MM.1S (cell line): ENCODE data around the gene NOD1.

ENCODE experiments used
- DNase-seq: peaks from one replicate; pipeline ENCODE4 v3.0.0-alpha.2; 2015
- H2AFZ ChIP-seq: fragments of 300-600 bp; sonication (generic); 2 replicates; pipeline ENCODE4 v1.6.0; 2016; ENCODE audit warnings: antibody characterized with exemption, low read length
- H3F3A ChIP-seq: fragments of 300-600 bp; sonication (generic); 2 replicates; pipeline ENCODE4 v1.6.1; 2016; ENCODE audit warnings: mild to moderate bottlenecking, antibody characterized with exemption, low read length, moderate library complexity, mixed read lengths; ENCODE audit not compliant: insufficient read depth
- H3K27ac ChIP-seq: fragments of 300-600 bp; sonication (generic); 2 replicates; pipeline ENCODE4 v1.5.1; 2016; ENCODE audit warnings: mild to moderate bottlenecking, low read length
- H3K27me3 ChIP-seq: fragments of 300-600 bp; sonication (generic); replicated peaks from 2 replicates; pipeline ENCODE4 v1.6.0; 2016; ENCODE audit warnings: low read length; ENCODE audit not compliant: insufficient read depth
- H3K36me3 ChIP-seq: fragments of 300-600 bp; sonication (generic); replicated peaks from 2 replicates; pipeline ENCODE4 v1.6.1; 2016; ENCODE audit warnings: mild to moderate bottlenecking, low read length, mixed read lengths; ENCODE audit not compliant: insufficient read depth
- H3K4me1 ChIP-seq: fragments of 300-600 bp; sonication (generic); 2 replicates; pipeline ENCODE4 v1.6.1; 2016; ENCODE audit warnings: low read length, mixed read lengths
- H3K4me2 ChIP-seq: fragments of 300-600 bp; sonication (generic); 2 replicates; pipeline ENCODE4 v1.6.0; 2016; ENCODE audit warnings: low read depth, low read length
- H3K4me3 ChIP-seq: fragments of 300-600 bp; sonication (generic); 2 replicates; pipeline ENCODE4 v1.5.1; 2016; ENCODE audit warnings: low read length, mixed read lengths
- H3K79me2 ChIP-seq: fragments of 300-600 bp; sonication (generic); 2 replicates; pipeline ENCODE4 v1.6.1; 2016; ENCODE audit warnings: mixed run types, low read length, mixed read lengths
- H3K9ac ChIP-seq: fragments of 300-600 bp; sonication (generic); 2 replicates; pipeline ENCODE4 v1.6.1; 2016; ENCODE audit warnings: low read length, mixed read lengths
- H3K9me2 ChIP-seq: fragments of 300-600 bp; sonication (generic); replicated peaks from 2 replicates; pipeline ENCODE4 v1.6.1; 2016; ENCODE audit warnings: mild to moderate bottlenecking, low read length, mixed read lengths; ENCODE audit not compliant: insufficient read depth
- H3K9me3 ChIP-seq: fragments of 300-600 bp; sonication (generic); replicated peaks from 2 replicates; pipeline ENCODE4 v1.6.1; 2016; ENCODE audit warnings: mild to moderate bottlenecking, low read length, mixed read lengths; ENCODE audit not compliant: insufficient read depth
- H4K20me1 ChIP-seq: fragments of 300-600 bp; sonication (generic); 2 replicates; pipeline ENCODE4 v1.6.1; 2016; ENCODE audit warnings: mild to moderate bottlenecking, low read length, moderate library complexity, mixed read lengths; ENCODE audit not compliant: insufficient read depth
- CTCF ChIP-seq: fragments of 300-600 bp; sonication (generic); IDR thresholded peaks from 2 replicates; pipeline ENCODE4 v1.5.1; 2016; ENCODE audit warnings: antibody characterized with exemption, low read length, mixed read lengths
- EZH2 ChIP-seq: fragments of 300-600 bp; sonication (generic); optimal IDR thresholded peaks from 2 replicates; pipeline ENCODE3; 2017; ENCODE audit warnings: low read depth, mild to moderate bottlenecking, antibody characterized with exemption, low read length, mixed read lengths
- EZH2phosphoT487 ChIP-seq: fragments of 300-600 bp; sonication (generic); IDR thresholded peaks from 2 replicates; pipeline ENCODE4 v1.6.1; 2018; ENCODE audit warnings: antibody characterized with exemption, low read length

Gene NOD1

DNA sequence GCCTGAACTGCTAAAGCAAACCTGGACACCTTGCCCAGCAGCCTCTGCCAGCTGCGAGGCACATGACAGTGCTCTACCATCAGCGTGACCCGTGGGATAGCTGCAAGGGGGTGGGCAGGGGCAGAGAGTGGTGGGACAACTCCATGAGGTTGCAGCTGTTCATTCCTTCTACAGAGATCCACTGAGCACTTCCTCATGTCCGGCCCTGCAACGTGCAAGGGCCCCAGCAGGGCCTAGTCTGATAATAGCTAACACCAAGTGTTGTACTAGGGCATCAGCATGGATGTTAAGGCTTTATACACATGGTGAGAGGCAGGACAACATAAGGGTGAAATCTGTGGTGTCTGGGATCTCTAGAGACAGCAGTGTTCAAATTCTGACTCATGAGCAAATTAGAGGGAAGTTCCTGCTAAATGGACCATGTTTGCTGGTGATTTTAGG is 14.3 kb downstream of the NOD1 start:
- DNase-seq: no peak
- Histone ChIP-seq H3K4me3 (no peak overlapping the region), H3K27ac (no peak overlapping the region), H3K79me2 (no peaks in the 10 kb centered on the region), H3K4me1 (no peaks in the 10 kb centered on the region), H3K9me2 (no peaks in the 10 kb centered on the region), H3K36me3 (no peaks in the 10 kb centered on the region), H4K20me1 (no peaks in the 10 kb centered on the region), H3F3A (no peaks in the 10 kb centered on the region), H3K4me2 (no peak overlapping the region), H3K9ac (no peak overlapping the region), H2AFZ (no peak overlapping the region), H3K27me3 (no peaks in the 10 kb centered on the region), H3K9me3 (no peaks in the 10 kb centered on the region)
- no peak for TF ChIP-seq EZH2phosphoT487
- no peak for TF ChIP-seq EZH2
- TF ChIP-seq CTCF: no peak

GRCh38 chr7:30463405-30464145 is 15.0 kb downstream of the NOD1 start:
- no peak overlapping the region for H3K4me2 ChIP-seq
- no peak overlapping the region for H2AFZ ChIP-seq
- TF ChIP-seq EZH2phosphoT487 (no peak), EZH2 (no peak), CTCF (no peak)
- no peaks in the 10 kb centered on the region for H4K20me1 ChIP-seq
- H3K27me3 ChIP-seq: no peaks in the 10 kb centered on the region
- H3K9ac ChIP-seq: no peak overlapping the region
- H3K36me3 ChIP-seq: no peaks in the 10 kb centered on the region
- no peak for DNase-seq
- no peaks in the 10 kb centered on the region for H3F3A ChIP-seq
- no peaks in the 10 kb centered on the region for H3K4me1 ChIP-seq
- H3K4me3 ChIP-seq: no peak overlapping the region
- no peaks in the 10 kb centered on the region for H3K79me2 ChIP-seq
- no peak overlapping the region for H3K27ac ChIP-seq
- no peaks in the 10 kb centered on the region for H3K9me2 ChIP-seq
- no peaks in the 10 kb centered on the region for H3K9me3 ChIP-seq

DNA sequence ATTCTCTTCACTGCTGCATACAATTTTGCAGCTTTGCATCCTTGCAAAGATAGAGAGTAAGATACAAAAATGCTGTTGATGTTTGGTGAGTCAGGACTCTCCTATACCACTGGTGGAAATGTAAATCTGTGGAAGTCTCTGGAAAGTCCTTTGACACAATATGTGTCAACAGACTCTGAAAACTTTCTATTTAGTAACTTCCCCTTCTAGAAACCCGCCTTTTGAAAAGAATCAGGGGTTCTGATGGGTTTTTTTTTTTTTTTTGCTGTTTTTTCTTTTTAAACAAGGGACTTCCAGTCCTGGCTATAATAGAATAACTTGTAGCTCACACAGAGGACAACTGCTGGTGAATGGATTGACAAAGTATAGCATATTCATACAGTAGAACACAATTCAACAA is 16.4 kb downstream of the NOD1 start:
- DNase-seq: no peak
- H3K9ac ChIP-seq: no peak overlapping the region
- no peak overlapping the region for H3K4me3 ChIP-seq
- H3F3A ChIP-seq: no peaks in the 10 kb centered on the region
- H3K79me2 ChIP-seq: no peaks in the 10 kb centered on the region
- H2AFZ ChIP-seq: no peak overlapping the region
- H3K9me3 ChIP-seq: no peaks in the 10 kb centered on the region
- H4K20me1 ChIP-seq: no peaks in the 10 kb centered on the region
- TF ChIP-seq EZH2phosphoT487 (no peak), CTCF (no peak), EZH2 (no peak)
- no peak overlapping the region for H3K27ac ChIP-seq
- no peaks in the 10 kb centered on the region for H3K36me3 ChIP-seq
- no peak overlapping the region for H3K4me2 ChIP-seq
- H3K27me3 ChIP-seq: no peaks in the 10 kb centered on the region
- H3K9me2 ChIP-seq: no peaks in the 10 kb centered on the region
- H3K4me1 ChIP-seq: no peaks in the 10 kb centered on the region
